GM19438 (cell line): ENCODE measurements around the gene MAPKAP1.
A peak's percentile ranks its signal among the peaks of the same experiment; 100 is the strongest.

ENCODE experiments used
- ATAC-seq: cut with Tn5 transposase; IDR thresholded peaks from one replicate; pipeline ENCODE4 v1.9.1; 2021; ENCODE audit warnings: low read depth; ENCODE audit not compliant: unreplicated experiment

MAPKAP1 gene

DNA sequence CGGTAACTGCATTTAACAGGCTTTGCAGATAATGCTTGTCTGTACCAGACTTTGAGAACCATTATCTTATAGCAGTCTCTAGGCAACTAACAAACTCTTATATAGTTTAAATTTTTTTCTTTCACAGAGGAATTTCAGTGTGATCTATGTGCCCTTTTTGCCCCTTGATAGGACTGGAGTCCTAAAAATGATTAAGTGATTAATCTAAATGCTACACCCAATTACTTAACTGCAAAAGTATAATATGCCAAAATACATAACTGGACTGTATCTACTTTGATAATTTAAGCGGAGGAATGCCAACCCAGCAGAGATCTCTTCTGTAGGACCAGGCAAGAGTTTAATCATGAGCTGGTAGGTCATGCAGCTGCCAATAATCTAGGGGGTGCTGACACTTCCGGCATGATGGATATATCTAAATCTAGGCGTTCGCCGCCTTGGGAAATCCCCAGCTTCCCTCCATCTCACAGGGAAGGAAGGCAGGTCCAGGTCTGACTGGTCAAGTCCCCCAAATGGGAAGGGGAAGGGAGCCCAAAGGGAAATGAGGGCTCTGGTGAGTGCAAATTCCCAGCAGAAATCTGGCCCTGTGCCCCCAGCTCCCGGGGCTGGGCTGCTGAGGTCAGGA lies 239.8 kb downstream of the MAPKAP1 start:
- ATAC-seq: no peak

DNA sequence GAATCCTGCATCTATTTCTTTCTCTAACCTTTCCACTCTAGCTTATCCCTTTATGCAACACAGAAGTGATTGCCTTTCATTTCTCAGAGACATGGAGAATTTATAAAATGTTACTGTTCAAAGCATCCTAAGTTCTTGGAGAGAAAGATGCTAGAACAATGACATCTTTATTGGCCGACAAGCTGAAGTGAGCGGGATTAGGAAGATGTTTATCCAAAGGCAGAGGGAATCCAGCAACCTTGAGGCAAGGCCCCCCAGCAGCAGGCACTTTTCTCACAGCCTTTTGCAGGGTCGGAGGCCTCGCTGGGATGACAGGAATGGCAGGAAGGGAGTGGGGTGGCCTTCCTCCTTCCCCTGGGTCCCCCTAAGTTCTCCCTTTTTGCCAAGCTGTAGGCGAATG lies 240.6 kb downstream of the MAPKAP1 start:
- ATAC-seq: no peak

DNA sequence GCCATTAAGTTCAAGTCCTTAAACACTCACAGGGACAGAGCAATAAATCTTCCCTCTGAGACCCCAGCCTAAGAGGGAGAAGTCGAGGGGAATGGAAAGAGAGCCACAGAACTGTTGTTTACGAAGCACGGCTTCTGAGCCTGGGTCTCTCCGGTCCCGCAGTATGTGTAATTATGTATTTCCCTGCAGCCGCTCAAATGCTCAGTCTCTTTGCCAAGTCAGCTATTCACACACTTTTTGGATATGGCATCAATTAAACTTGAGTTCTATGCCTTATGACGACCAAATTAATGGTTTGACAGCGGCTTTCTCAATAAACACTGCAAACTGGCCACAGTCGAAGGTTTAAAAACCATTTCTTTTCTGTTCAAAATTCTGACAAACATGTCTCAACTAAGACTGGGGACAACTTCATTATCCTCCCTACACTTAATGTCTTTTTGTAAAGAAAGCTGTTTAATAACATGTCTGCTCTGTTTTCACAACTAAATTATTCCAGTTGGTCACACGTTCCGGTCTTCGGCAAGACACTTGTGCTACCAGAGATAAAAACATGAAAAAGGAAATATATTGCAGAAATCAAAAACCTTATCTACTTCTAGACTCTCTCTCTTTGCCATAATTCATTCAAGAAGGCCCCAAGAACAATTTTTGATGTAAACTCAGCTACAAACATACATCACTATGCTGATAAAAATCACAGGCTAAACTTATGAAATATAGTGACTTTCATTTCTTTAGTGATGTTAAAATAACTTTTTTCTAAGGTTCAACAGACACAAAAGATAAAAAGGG lies 242.2 kb downstream of the MAPKAP1 start:
- no peak for ATAC-seq

DNA sequence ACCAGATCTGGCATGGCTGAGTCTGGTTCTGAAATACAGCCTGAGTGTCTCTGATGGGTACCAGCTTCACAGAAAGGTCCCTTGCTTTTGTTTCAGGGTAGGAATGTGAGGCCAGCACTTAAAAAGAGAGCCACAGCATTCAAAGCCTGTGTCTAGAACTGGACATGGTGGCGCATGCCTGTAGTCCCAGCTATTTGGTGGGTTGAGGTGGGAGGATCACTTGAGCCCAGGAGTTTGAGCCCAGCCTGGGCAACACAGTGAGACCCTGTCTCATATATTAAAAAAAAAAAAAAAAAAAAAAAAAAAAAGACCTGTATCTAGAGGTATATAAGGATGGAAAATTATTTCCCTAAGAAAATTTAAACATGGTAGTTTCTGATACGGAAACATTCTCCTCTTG lies 243.1 kb downstream of the MAPKAP1 start:
- no peak for ATAC-seq

DNA sequence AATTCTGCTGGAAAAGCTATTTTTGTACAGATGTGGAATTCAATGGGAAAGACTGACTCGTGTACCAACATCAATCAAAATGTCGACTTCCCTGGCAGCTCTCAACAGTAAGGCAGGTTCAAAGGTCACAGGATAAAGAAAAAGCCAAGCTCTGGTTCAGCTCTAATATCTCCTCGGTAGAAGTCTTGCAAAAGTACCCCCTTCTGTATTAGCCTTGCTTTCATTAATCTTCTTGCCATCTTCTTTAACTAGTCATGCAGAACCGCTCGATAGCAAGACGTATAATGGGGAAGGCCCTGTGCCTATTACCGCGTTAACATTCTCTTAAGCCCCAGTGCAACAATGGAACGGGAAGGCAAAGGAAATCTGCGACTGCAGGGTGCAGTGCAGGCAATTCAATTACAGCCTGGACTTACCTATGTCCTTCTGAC lies 244.1 kb downstream of the MAPKAP1 start:
- no peak for ATAC-seq

DNA sequence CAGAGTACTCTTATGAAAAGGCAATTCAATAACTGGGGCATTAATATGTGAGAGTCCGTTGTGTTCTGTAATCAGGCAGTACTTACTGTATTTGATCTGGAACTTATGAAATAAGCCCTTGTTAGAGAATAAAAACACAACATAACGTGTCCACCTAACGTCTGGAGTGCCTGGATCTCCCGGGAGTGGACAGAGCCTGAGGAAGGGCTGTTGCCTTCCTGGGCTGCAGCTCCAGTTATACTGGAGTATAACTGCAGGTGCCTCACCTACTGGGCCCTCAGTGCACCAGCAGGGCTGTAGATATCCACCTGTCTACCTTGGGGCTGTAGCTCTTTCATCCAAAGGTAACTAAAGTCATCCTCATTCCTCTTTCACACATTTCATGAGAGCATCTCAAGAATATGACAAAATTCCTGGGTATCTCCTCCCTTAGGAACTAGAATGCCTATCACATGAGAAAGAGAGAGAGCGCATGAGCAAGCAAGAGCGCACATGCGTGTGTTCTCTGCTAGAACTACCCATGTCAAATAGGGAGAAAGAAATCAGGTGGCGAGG lies 245.3 kb downstream of the MAPKAP1 start:
- ATAC-seq: no peak

DNA sequence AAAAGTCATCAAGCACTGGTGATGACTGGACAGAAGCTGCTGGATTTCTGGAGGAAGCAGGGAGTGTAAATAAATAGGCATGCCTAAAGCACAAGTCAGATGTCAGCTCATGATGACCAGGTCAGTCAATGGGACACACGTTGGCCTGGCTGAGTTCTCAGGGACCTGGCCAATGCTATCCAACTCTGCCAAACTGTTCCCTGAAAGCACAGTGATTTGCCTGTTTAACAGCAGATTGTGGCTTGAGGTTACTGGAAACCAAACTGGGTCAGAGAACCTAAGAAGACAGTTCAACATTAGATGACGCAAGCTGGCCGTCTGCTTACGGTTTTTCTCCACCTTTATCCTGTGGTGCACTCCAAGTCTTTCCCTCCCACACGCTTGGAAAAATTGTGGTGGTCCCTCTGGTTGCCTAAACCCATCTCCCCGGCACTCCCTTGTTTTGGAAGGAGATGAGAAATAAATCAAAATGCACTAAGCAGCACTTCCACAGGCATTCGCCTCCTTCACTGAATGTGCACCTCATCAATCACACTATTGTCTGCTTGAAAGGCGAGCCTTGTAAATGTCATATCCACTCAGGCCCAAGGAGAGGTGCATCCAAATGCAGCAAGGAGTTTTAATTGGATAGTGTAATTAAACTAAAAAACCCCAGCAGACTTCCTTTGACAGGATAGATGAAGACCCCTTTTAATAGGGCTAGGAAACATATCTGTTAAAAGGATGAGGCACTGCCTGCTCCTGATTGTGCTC lies 245.9 kb downstream of the MAPKAP1 start:
- no peak for ATAC-seq

DNA sequence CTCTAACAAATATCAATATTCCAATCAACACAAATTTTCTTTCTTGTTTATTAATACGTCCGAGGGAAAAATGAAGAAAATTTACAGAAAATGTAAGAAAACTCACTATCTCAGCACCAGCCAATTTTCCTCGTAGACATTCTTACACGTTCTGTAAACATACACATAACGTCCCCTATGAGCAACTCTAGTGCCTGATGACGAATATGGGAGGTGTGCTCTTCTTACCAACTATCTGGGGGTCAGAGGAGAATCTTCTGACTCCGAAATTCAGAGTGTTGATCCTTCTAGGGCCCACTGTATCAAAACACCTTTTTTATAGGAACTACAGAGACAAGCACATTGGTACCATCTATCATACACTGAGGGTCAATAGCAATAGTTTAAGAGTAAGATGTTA lies 246.7 kb downstream of the MAPKAP1 start:
- ATAC-seq: no peak

DNA sequence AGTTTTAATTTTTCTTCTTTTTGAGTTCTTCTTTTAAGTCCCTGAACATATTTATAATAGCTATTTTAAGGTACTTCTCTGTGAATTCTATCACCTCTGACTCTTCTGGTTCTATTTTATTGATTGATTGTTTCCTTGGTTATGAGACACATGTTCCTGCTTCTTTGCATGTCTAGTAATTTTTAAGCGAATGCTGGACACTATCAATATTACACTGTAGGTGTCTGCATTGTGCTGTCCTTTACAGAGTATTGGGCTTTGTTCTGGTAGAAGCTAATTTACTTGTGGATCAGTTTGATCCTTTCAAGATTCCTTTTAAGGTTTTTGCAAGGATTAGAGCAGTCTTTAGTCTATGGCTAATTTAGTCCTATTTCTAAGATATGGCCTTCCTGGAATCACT lies 249.7 kb downstream of the MAPKAP1 start:
- ATAC-seq: no peak

DNA sequence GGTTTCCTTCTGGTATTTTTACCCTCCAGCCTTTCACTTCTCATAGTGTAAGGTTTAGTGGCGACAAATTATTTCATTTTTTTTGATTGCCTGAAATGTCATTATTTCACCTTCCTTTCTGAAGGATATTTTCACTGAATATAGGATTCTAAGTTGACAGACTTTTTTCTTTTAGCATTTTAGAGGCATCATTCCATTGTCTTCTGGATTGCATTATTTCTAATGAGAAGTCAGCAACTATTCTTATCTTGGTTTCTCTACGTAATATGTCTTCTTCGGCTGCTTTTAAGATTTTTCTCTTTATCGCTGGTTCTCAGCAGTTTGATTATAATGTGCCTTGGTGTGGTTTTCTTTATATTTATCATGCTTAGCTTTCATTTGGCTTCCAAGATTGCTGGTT lies 251.1 kb downstream of the MAPKAP1 start:
- ATAC-seq: no peak

DNA sequence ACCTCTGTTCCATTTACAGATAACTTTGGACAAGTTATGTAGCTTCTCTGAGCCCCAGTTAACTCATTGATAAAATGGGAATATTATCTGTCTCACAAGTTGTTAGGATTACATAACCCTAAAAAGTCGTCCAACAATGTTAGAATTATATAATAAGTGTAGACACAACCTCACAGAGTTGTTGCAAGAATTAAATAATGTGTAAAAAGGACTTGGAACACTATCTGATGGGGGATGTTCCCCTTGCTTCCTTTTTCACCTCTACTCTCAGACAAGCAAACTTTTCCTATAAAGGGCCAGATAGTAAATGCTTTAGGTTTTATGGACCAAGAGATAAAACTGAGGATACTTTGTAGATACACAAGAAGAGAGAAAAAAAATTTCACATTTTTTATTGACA lies 251.9 kb downstream of the MAPKAP1 start:
- no peak for ATAC-seq

DNA sequence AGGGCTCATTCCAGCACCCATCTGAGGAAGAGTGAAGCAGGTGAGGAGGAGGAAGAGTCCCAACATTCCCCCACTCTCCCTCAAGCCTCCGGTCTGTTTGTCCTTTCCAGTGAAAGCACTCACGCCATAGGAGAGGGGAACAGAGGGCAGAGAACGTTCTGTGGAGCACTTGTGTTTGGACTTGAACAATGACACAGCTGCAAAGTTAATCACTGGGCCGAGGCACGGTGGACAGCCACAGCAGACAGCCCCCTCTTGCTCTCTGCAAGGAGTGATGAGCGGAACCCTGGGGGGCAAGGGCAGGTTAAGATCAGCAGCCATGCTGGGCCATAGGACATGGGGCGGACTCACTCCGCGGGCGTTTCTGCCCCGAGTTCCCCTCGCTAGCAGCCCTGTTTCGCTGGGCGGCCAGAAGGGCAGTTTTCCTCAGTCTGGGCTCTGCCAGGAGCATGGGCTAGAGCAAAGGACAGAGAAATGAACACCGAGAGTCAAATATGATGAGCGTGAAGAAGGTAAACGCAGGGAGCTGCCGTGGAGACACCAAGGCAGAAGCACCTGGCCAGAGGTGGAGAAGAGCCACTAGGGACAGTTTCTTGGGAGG lies 259.7 kb downstream of the MAPKAP1 start:
- ATAC-seq: no peak

DNA sequence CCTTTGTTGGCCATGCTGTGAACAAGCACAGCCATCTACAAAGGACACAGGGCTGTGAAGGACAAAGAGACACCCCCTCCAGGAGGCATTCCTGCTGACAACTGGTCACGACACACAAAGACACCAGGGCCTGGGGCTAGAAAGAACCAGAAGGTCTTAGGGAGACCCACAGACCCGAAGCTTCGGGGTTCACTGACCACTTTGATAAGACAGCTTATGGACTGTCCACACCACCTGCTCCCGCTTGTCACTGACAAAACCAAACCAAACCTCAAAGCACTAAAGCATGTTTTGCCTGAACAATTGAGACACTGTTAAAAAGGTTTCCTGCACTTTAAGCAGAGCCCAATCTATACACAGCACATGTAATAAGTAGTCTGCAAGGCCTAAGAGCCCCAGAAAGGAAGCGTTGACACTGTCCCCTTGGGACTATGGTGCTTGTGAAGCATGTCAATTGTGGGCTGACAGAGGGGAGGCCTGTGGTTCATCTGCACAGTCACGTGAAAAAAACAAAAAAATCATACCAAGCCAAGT lies 260.4 kb downstream of the MAPKAP1 start:
- peak; percentile 98 for ATAC-seq

DNA sequence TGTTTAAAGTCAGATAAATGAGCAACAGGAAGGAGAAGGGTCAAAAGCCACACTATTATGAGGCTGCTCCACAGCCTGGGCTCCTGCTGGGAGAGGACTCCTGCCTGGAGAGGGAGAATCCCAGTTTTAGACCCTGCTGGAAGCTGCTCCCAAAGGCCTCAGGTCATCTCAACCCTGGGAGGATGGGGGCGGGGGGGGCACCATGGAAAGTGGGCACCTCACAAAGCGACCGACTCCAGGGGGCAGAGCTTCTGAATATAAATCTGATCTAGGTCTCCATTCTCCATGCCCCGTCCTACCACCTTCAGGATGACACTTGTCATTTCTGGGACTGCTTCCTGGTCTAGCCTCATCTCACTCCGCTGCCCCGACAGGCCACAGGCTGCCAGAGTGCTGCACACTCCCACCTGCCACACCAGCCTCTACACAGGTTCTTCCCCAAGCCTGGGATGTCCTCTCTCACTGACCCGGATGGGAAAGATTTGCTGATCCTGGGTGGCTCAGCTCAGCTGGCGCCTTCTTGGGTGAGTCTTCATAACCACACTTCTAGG lies 262.0 kb downstream of the MAPKAP1 start:
- no peak for ATAC-seq

DNA sequence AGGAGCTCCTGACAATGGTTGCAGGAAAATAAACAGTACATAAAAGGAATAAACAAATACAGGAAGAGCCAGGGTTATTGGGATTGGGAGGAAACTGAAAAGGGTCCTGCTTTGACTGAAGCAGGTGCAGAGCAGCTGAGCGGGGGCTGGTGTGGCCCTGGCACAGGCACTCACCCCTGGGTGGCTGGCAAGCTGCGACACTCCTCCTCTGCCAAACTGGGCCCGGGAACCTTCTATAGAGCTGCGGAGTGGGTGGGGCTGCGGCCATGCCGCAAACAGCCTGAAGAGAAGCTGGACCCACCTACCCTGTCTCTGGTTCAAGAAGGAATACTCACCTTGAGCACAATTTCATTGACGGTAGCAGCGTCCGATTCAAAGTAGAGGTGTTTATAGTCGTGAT lies 262.8 kb downstream of the MAPKAP1 start:
- ATAC-seq: no peak

DNA sequence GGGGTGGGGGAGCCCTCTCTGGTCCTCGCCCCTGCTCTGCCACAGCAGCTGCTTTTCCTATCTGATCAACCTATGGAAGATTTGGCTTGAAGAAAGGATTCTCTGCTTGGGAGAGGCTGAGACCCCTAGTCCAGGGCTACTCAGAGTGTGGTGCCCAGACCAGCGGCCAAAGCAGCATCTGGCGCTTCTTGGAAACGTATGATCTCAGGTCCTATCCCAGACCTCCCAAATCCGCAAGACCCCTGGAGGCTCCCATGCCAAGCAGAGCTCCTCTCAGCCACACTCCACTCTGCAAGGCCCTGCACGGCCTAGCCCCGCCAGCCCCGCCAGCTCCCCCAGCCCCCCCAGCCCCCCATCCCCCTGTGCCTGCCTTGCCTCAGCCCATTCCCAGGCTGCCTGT lies 263.6 kb downstream of the MAPKAP1 start:
- ATAC-seq: no peak

DNA sequence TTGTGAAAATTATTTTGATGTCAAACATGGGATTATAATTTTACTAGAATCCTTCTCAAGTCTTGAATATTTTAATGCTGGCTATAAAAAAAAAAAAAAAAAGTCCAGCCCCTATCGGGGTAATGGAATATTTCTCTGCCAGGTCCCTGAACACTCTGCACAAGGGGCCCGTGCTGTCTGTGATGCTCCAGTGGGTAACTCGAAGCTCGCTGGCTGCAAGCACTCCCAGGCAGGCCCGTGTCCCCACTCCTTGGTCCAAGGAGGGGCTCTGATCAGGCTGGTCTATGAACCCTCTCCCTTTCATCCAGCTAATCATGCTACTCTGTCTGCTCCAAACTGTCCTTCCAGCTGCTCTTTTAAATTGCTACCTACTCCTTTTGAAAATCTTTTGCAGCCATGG lies 264.6 kb downstream of the MAPKAP1 start:
- no peak for ATAC-seq

DNA sequence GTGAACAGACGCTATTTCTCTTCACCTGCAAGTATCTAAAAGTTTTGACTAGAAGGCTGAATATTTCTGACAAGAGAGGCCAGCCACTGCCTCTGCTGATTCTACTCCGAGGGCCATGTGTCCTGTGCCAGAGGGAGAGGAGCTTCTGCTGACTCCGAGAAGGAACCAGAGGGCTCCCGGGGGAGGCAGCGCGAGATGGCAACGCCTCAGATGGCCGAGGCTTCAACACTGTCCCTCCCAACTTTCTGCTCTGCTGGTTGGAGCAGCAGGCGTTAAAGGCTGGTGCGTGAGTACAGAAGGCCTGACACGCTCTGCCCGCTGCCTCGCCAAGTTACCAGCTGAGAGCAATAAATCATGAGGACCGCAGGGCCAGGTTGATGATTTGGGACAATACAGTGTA lies 266.6 kb downstream of the MAPKAP1 start:
- ATAC-seq: no peak

DNA sequence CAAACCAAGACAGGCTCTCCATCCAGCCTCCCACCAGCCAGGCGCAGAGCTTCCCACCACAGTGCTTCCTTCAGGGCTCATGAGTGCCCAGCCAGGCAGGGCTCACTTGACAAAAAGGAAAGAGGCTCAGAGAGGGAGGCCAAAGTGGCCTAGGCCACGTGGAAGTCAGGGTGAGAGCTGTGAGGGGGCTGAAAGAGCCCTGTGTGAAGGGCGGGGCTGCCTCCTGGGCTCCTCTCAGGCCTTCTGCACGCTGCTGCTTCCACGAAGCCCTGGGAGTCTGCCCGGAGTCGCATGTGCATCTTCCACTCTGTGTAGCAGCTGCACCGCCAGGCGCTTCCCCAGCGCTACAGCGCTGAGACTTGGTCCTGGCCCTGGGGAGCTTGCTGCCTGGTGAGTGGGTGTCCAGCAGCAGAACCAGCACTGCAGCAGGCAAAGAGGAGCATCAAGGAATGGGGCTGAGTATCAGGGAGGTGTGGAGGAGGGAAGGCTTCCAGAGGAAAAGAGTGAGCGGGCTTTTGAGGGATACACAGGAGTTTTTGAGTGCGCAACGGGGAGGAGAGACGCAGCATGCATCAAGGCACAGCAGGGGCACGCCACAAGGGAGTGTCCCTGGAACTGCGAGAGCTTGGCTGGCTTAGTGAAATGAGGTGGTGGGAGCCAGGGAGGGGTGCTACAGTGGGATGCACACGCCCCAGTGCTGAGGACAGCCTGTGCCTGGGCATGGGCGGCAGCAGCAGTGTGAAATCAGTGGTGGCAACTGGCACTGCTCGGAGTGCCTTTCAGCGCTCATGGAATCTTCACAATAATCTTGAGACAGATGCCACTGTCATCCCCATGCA lies 267.4 kb downstream of the MAPKAP1 start:
- no peak for ATAC-seq
